ENCODE data around the gene SLC6A19. TPM values are rescaled to one million over a fixed set of nuclear protein-coding genes. Genes with fewer than 3 reads are reported as not detected.

Gene SLC6A19
- total and polyA plus RNA-seq, 9 of the 15 experiments (the other 6 are each of a cell fraction or from before 2014, with no cell fraction given): 0.03 to 1.6 (median 0.59) TPM

DNA sequence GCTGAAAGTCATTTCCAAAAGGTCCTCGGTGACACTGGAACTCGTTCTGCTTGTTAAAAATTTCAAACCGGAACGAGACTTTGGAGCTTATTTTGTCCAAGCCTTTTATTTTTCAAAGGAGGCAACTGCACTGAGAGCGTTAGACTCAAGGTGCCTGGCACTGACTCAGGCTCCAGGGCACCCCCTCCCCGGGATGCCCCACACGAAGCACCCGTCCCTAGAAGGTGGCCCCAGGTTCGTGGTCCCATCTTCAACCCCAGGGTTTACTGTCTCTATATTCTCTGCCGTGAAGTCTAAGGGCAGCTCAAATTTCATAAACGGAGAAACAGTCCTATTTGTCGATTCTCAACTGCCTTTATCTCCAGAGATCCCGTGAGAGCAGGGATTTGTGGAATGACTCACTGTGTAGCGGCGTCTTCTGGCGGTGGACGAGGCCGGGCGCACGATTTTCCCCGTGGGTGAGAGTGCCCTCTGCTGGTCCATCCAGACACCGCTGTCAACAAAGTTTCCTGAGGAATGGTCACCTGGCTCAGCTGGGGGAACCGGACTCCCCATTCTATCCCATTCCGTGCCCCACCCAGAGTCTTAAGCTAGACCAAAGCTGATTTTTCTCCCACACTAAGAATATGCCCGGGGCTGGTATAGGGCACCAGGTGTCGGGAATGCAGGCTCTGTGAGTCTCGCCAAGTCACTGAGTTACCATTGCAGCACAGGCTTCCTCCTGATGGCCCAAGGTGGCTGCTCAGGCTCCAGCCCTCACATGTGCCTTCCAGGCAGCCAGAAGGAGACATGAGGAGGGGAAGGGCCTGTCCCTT, 27.1 kb upstream of the SLC6A19 start (continued):
- no peak for TF ChIP-seq ZBTB43 (CRISPR knock-in tag; IDR thresholded peaks at IDR 0.05)
- no peak for TF ChIP-seq RBFOX2 (IDR thresholded peaks at IDR 0.05; ENCODE audit: low read depth, low read length)
- no peak for TF ChIP-seq ZNF431 (CRISPR knock-in tag; IDR thresholded peaks at IDR 0.05)
- TF ChIP-seq GMEB1 (CRISPR knock-in tag; IDR thresholded peaks at IDR 0.05): no peak
- TF ChIP-seq CEBPB (tag; IDR thresholded peaks at IDR 0.05): no peak
- TF ChIP-seq BMI1 (IDR thresholded peaks at IDR 0.05; ENCODE audit: low read length): no peak
- TF ChIP-seq ZSCAN29 (IDR thresholded peaks at IDR 0.05): no peak
- 0 out of 4 replicates have a peak, but pooled peaks have one; percentile 26 to 34 for TF ChIP-seq MAZ (CRISPR knock-in tag; conservative IDR thresholded peaks at IDR 0.05 in 1 of 2, IDR thresholded peaks at IDR 0.05 in 1 of 2)
- TF ChIP-seq HES1 (IDR thresholded peaks at IDR 0.05; ENCODE audit: low read depth): peak; percentile 35; the same call in 1 of the 2 replicates
- no peak for TF ChIP-seq HDAC6 (IDR thresholded peaks at IDR 0.05; ENCODE audit: low read depth, low read length)
- no peak for TF ChIP-seq BRD9 (IDR thresholded peaks at IDR 0.05; ENCODE audit: low read depth, partially characterized antibody)
- TF ChIP-seq, protein P1, sequence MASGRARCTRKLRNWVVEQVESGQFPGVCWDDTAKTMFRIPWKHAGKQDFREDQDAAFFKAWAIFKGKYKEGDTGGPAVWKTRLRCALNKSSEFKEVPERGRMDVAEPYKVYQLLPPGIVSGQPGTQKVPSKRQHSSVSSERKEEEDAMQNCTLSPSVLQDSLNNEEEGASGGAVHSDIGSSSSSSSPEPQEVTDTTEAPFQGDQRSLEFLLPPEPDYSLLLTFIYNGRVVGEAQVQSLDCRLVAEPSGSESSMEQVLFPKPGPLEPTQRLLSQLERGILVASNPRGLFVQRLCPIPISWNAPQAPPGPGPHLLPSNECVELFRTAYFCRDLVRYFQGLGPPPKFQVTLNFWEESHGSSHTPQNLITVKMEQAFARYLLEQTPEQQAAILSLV (tag; IDR thresholded peaks at IDR 0.05): no peak
- TF ChIP-seq ZNF12 (CRISPR knock-in tag; IDR thresholded peaks at IDR 0.05): no peak
- no peak for TF ChIP-seq ZNF436 (CRISPR knock-in tag; IDR thresholded peaks at IDR 0.05)
- TF ChIP-seq CTBP1 (IDR thresholded peaks at IDR 0.05; ENCODE audit: borderline replicate concordance): peak; percentile 57; the same call in 1 of the 2 replicates
- TF ChIP-seq TFAM (CRISPR knock-in tag; conservative IDR thresholded peaks at IDR 0.05): no peak
- TF ChIP-seq ZNF197 (CRISPR knock-in tag; IDR thresholded peaks at IDR 0.05; ENCODE audit: low read depth): no peak
- no peak for TF ChIP-seq NR3C1 (CRISPR knock-in tag; IDR thresholded peaks at IDR 0.05)
- TF ChIP-seq HNRNPK (IDR thresholded peaks at IDR 0.05; ENCODE audit: low read depth, low read length, poor library complexity, severe bottlenecking): no peak
- TF ChIP-seq ARID2 (IDR thresholded peaks at IDR 0.05): no peak
- no peak for TF ChIP-seq ZC3H4 (CRISPR knock-in tag; IDR thresholded peaks at IDR 0.05; ENCODE audit: borderline replicate concordance)
- no peak for TF ChIP-seq SRSF1 (IDR thresholded peaks at IDR 0.05; ENCODE audit: low read depth, low read length)
- TF ChIP-seq, protein P2, sequence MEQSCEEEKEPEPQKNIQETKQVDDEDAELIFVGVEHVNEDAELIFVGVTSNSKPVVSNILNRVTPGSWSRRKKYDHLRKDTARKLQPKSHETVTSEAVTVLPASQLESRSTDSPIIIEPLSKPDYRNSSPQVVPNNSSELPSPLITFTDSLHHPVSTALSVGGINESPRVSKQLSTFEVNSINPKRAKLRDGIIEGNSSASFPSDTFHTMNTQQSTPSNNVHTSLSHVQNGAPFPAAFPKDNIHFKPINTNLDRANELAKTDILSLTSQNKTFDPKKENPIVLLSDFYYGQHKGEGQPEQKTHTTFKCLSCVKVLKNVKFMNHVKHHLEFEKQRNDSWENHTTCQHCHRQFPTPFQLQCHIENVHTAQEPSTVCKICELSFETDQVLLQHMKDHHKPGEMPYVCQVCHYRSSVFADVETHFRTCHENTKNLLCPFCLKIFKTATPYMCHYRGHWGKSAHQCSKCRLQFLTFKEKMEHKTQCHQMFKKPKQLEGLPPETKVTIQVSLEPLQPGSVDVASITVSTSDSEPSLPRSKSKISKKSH (CRISPR knock-in tag; IDR thresholded peaks at IDR 0.05): no peak

All from K562 (cell line).